MM.1S (cell line): ENCODE results near the gene UBTD1.

Experiments used
- CTCF ChIP-seq: fragments of 300-600 bp; sonication (generic); IDR thresholded peaks from 2 replicates; pipeline ENCODE4 v1.5.1; 2016; ENCODE audit warnings: antibody characterized with exemption, low read length, mixed read lengths
- EZH2 ChIP-seq: fragments of 300-600 bp; sonication (generic); optimal IDR thresholded peaks from 2 replicates; pipeline ENCODE3; 2017; ENCODE audit warnings: low read depth, mild to moderate bottlenecking, antibody characterized with exemption, low read length, mixed read lengths

DNA sequence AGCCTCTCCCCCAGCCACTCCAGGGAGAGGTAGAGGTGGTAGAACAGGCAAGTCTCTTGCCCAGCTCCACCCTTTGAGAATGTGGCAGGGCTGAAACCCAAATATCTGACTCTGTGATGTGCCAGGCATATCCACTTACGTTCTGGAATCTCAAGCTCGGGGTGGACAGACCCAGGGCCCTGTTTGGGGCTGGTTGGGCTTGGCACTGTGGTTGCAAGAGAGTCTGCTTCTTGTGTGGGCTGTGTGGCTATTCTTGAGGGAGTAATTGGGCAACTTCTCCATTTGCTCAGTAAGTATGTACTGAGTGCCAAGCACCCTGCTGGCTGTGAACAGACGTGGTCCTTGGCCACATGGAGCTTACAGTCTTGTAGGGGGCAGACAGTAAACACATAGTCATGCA is 4.7 kb downstream of the UBTD1 start:
- no peak for TF ChIP-seq CTCF
- TF ChIP-seq EZH2, result no peak
